ENCODE results near the gene GAN.
A peak's percentile ranks its signal among the peaks of the same experiment; 100 is the strongest.
"Not testable (repeated sequence)": the region's sequence is repeated elsewhere in the genome, so short reads cannot be mapped to it uniquely, and the experiment has no call there.

Gene GAN

DNA sequence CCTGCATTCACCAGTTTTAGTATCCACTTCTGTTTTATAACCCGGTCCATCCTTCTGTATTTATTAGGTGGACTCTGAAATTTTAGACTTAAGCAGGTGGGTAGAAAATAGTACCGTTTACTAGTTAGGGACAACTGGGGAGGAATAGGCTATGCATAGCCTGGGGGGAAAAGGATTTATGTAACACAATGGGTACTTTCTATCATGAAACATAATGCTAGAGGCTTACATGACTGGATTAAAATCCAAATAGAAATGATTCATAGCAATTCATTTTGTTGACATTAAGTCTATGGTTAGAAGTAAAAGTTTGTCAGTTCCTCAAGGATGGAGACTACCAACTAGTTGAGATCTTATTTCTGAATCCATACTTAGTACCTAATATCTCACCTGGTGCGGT lies 18.6 kb downstream of the GAN start:
- no peak overlapping the region for H3K27ac ChIP-seq
- TF ChIP-seq, protein P1, sequence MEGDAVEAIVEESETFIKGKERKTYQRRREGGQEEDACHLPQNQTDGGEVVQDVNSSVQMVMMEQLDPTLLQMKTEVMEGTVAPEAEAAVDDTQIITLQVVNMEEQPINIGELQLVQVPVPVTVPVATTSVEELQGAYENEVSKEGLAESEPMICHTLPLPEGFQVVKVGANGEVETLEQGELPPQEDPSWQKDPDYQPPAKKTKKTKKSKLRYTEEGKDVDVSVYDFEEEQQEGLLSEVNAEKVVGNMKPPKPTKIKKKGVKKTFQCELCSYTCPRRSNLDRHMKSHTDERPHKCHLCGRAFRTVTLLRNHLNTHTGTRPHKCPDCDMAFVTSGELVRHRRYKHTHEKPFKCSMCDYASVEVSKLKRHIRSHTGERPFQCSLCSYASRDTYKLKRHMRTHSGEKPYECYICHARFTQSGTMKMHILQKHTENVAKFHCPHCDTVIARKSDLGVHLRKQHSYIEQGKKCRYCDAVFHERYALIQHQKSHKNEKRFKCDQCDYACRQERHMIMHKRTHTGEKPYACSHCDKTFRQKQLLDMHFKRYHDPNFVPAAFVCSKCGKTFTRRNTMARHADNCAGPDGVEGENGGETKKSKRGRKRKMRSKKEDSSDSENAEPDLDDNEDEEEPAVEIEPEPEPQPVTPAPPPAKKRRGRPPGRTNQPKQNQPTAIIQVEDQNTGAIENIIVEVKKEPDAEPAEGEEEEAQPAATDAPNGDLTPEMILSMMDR (conservative IDR thresholded peaks at IDR 0.05), result no peak

DNA sequence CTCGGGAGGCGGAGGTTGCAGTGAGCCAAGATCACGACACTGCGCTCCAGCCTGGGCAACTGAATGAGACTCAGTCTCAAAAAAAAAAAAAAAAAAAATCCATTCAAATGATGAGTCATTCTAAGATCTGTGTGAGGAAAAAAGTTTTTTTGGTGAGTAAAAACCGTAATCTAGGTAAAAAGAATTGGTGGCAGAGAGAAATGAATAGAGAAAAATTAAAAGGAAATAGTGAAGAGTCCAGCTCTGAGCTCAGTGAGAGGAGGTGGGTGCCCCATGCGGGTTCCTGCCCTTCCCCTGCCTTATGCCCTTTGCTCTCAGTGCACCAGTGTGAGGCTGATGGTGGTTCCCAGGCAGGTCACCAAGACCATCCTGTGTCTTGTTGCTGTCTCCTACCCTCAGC lies 20.9 kb downstream of the GAN start:
- H3K27ac ChIP-seq, result no peak overlapping the region
- TF ChIP-seq, protein P1 (conservative IDR thresholded peaks at IDR 0.05), result no peak

DNA sequence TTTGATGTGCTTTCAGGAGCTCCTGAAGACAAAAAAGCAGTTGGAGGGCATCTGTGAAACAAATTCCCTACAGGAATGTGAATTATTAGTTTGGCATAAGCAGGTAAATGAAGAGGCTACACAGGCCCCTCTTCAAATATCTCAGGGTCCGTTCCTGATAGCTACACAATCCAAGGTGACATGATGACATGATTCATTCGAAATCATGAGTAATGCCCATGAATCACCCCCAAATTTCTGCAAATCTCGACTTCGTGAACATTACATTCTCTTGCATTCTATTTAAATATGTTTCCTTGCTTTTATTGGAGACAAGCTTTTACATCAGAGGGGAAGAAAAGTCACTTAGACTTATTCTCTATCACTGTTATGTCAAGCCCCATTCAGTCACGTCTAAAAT lies 22.3 kb downstream of the GAN start:
- no peak overlapping the region for H3K27ac ChIP-seq
- TF ChIP-seq, protein P1 (conservative IDR thresholded peaks at IDR 0.05), result no peak

DNA sequence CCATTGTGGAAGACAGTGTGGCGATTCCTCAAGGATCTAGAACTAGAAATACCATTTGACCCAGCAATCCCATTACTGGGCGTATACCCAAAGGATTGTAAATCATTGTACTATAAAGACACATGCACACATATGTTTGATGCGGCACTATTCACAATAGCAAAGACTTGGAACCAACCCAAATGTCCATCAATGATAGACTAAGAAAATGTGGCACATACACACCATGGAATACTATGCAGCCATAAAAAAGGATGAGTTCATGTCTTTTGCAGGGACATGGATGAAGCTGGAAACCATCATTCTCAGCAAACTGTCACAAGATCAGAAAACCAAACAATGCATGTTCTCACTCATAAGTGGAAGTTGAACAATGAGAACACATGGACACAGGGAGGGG lies 30.4 kb downstream of the GAN start:
- not testable (repeated sequence) for H3K27ac ChIP-seq

DNA sequence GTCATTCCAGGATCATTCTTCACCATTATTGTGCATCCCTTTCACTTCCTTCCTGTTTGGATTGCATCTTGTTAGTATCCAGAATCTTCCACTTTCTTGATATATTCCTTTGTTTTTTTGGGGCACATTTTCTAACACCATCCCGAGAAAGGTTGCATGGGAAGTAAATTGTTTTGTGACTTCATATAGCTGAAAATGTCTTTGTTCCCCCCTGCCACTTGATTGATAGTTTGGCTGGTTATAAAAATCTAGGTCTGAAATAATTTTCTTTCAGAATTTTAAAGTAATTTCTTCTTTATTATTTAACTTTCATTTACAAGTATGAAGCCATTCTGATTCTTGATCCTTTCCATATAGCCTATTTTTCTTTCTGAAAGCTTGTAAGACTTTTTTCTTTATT lies 32.7 kb downstream of the GAN start:
- TF ChIP-seq, protein P1 (conservative IDR thresholded peaks at IDR 0.05), result no peak
- H3K27ac ChIP-seq, result no peak overlapping the region

DNA sequence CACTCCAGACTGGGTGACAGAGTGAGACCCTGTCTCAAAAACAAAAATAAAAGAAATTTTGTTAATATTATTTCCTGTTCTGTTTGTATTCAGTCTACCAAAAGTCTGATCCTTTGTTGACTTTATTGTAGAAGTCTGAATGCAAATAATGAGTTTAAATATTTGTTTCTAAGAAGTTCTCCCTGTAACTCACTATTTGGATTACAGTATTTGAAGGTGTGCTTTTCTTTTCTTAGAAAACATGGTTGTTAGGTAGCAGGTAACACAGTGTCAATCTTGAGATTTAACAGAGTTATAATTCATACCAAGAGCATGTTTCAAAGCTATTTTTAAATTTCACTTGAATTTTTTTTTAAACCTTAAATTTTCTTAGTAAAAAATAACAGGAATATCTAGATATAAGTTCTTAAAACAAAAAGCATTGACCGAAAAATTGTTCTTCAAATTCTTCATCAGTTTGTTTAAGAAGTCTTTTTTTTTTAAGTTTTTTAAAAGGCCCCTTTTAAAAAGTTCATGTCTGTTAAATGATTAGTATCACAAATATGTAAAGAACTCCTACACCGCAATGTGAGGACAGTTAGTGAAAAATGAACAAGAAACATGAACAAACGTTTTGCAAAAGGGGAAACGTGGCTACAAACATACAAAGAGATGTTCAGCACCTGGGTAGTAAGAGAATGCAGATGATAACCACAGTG lies 35.0 kb downstream of the GAN start:
- TF ChIP-seq, protein P1 (conservative IDR thresholded peaks at IDR 0.05), result no peak
- peak overlapping the region; percentile 55 for H3K27ac ChIP-seq

DNA sequence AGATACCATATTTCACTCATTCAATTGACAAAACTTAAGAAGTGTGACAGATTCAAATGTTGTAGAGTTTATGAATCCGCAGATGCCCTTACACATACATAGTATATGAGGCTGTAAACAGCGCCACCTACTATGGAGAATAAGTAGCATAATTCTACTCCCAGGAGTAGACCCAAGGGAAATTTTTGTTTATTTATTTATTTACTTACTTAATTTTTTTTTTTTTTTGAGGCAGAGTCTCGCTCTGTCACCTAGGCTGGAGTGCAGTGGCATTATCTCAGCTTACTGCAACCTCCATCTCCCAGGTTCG lies 35.5 kb downstream of the GAN start:
- TF ChIP-seq, protein P1 (conservative IDR thresholded peaks at IDR 0.05), result peak; percentile 59
- peak overlapping the region; percentile 55 for H3K27ac ChIP-seq

DNA sequence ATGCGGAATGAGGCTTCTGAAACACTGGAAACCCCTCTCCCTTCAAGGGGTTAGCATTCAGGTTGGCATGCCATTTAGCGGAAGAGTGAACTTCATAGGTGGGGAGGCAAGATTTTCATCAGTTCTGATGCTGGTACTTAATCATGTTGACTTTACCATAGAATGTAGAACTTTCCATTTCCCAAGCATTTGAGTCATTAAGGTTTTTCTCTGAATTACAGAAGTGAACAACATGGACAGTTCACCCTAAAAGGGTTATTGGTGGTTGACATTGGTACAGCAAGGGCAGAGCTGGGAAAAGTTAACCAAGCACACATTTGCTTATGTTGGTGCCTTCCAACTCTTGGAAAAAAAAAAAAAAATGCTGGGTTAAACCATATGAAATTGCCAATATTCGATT lies 39.1 kb downstream of the GAN start:
- H3K27ac ChIP-seq, result no peak overlapping the region
- TF ChIP-seq, protein P1 (conservative IDR thresholded peaks at IDR 0.05), result no peak
